Activated T-helper 1 cell treated with anti-CD3 and anti-CD28 coated beads, Interleukin-2, amount 50 U/mL, for 16 hours (primary cell): Measurements from ENCODE around the gene CADM1.

ENCODE experiments used
- DNase-seq, 2 donors: peaks; one replicate each; pipeline ENCODE4 v3.0.0-alpha.2; 2020; ENCODE audit warnings: low read depth in 1 of 2, low spot score in 1 of 2

The CADM1 gene

DNA sequence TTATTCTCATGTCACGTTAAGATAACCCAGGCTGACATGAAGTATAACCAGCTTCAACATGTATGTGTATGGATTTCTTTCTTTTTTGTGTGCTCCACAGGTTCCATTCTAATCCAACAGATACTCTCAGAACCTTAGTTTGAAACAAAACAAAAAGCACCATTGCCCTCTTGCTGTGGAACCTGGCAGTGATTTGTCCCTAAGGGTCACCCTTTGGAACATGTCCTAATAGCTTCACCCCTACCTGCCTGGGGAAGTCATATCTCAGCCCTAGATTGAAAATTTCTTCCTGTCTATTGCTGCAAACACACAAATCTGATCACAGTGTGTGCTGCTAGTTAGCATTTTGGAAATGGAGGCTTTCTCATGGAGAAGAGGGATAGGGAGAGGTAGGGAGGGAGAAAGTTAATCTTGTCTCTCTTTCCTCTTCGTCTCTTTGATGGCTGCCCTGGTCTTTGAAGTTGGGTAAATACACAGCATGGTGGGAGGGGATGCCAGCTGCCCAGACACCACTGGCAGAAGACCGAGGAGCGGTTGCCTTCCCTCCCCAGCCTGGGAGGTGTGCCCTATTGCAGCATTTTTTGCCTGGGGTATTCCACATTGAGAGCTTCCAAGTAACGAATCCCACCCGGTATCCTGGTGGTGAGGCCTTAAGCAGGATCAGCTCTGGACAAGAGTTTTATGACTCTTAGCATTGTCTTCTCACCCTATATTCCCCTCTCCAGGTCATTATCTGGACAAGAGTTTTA is 11.6 kb upstream of the CADM1 start:
- no peak for DNase-seq

GRCh38 chr11:115506954-115507675 is 2.9 kb upstream of the CADM1 start:
- no peak for DNase-seq

DNA sequence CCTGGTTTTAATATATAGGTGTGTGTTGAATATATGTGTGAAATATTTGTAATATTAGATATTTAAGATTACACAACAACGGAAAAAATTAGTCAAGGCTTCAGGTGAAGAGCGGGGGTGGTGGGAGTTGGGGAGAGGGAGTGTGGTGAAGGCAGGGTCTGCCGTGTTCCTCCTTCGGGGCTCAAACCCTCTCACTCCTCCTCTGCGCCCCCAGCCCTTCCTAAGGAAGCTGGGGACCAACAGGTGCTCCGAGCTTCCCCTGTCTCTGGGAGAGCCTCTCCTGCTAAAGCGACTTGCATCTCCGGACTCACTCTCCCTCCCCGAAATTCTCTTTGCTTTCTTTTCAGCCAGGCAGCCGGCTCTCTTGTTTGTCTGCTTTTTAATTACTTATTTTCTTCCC is 960 bp upstream of the CADM1 start:
- no peak for DNase-seq

DNA sequence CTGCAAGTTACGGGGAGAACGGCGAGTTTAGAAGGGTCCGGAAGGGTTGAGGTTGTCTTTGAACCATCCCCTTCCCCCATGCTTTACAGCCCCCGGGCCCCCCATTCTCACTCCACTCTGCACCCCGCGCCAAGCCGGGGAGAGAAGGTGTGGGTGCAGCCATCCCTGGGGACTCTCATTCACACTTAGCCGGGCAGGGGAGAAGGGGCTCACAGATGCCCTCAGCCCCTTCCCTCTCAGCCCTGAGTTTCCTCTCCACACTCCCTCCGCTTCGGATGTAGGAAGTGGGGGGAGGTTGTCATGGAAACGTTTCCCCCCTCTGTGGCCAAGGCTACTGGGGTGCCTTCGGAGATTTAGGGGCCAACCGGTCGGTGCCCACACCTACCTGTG is 334 bp downstream of the CADM1 start:
- DNase-seq = no peak

DNA sequence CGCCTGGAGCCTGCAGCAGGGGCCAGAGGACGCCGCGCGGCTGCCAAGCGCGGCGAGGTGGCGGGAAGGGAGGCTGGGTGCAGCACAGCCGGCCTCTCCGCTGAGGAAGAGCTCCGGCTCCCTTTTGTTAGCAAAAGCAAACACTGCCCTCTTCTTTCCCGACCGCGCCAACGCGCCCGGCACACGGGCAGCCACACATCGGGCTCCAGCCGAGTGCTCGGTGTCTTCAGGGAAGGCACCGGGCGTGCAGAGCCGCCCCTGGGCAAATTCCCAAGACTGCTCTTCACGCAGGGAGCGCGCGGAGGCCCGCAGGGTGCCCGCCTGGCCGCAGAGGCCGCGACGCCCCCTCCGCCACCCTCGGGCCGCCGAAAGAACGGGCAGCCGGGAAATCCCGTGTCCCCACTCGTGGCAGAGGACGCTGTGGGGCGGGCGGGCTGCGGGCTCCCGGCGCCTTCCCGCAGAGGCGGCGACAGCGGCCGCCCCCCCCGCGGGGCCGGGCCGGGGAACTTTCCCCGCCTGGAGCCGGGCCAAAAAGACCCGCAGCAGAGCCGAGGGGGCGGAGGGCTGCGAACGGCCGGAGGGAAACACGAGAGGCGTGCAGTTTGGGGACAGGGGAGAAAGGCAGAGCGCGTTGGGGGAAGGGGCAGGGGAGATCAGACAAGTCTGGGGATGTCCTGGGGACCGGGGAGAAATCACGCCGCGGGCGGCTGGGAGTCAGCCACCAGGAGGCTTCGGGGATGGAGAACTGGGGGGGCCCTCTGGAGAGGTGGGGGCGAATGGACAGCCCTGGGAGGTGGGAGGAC is 931 bp downstream of the CADM1 start:
- peak in 1 of 2 donors; percentile 0 for DNase-seq

GRCh38 chr11:115502636-115503082 is 1.6 kb downstream of the CADM1 start:
- no peak for DNase-seq

DNA sequence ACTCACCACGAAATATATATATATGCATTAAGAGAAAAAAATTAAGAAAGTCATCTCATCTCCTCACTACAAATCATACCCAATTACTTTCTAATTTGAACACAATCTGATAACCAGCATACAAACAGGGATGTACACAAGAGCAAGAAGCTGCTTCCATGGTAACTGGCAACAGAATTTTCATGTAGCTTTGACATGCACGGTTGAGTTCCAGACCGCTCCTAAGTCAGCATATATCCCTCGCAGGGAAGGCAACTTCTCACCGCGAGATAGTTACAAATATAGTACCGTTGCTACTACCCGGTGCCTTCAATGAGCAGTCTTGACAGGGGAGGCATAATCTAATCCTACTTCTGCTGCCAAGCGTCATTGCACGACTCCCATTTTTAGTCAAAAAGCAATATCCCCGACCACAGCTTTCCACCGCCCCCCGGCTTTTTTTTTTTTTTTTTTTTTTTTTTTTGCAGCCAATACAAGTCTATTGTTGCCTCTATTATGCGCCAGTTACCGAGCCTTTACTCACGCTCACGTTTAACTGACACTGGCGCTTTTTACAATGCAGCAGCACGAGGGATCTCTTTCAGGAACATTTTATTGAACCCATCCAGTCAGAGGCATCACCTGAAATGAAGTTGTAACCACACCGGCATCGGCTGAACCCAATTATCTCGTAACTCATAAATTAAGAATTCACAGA is 2.2 kb downstream of the CADM1 start:
- no peak for DNase-seq

DNA sequence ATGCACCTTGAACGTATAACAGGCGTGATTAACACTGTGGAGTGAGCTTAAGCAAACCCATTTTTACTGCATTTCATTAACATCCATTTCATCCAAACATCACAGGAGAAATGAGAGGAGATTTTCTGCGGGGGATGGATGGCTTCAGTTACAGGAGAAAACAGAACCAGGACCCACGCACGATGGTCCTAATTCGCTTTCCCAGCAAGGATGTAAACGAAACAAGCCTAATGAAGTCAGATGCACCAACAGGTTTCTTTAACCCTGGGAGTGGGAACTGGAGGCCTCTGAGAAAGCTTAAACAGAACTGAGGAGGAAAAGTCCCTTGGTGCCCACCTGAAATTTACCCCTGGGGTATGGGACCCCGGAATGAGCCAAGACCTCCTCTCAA is 2.7 kb downstream of the CADM1 start:
- no peak for DNase-seq

- no peak for DNase-seq
Observed at GRCh38 chr11:115500547-115501501, 3.4 kb downstream of the CADM1 start.

- DNase-seq = no peak
Observed at GRCh38 chr11:115499891-115500290, 4.3 kb downstream of the CADM1 start.

DNA sequence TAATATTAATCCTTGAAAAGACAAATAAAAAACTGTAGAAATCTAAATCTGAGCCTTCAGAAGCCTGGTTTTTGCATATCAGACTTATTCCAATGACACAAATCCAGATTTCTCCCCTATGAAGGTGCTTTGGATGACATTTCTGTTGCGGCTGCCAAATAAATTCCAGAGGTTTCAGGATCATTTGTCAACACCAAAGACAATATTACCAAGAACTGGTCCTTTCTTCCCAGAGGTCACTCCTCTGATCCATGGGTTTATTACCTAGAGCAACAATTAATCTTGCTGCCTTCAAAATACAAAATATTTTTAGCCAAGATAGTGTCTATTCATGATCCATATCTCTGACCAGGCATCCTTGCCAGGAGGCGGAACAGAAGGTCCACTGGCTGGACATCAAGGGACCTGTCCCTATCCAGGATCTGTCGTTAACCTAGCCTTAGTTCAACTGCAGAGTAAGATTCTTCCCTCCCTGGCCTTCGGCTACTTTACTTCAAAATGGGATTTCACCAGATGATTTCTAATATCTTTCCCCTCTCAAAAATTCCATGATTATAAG is 4.9 kb downstream of the CADM1 start:
- DNase-seq = no peak

GRCh38 chr11:115498354-115498753 is 5.9 kb downstream of the CADM1 start:
- DNase-seq = no peak

GRCh38 chr11:115497303-115497702 is 6.9 kb downstream of the CADM1 start:
- no peak for DNase-seq

GRCh38 chr11:115496892-115497291 is 7.3 kb downstream of the CADM1 start:
- DNase-seq = no peak

- no peak for DNase-seq
Observed at GRCh38 chr11:115493905-115494304, 10.3 kb downstream of the CADM1 start.

DNA sequence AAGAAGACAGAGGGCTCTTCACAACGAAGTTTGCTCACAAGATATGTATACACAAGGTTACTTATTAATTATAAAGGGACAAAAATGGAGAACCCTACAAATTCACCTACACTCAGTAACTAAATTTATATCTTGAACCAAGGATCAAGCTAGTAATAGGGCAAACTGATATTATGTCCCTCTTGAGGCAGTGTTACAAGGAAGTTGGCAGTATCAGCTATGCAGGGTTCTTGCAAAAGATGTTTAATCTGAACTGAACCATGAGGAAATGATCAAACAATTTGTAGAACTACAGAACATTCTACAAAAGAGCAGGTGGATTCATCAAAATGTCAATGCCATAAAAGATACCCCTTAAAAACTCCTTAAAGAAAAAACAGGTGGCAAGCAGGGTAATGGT is 10.7 kb downstream of the CADM1 start:
- no peak for DNase-seq

GRCh38 chr11:115489466-115489865 is 14.7 kb downstream of the CADM1 start:
- DNase-seq = no peak

DNA sequence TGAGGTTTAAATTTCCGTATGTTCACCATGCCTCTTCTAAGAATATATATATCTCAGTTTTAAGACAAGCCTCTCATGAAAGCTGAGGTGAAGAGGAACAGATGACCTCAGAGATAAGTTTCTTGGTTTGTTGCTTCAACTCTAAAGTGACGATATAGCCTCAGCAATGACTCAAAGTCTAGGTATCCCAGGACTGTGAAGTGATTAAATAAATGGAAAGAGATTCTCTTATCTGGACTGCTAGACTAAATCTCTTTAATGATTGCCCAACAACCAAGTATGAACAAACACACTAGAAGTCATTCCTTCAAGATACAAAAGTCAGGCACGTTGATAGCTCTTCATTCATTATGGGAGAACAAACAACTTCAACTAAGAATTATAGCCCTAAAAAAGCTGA is 15.3 kb downstream of the CADM1 start:
- DNase-seq = no peak

DNA sequence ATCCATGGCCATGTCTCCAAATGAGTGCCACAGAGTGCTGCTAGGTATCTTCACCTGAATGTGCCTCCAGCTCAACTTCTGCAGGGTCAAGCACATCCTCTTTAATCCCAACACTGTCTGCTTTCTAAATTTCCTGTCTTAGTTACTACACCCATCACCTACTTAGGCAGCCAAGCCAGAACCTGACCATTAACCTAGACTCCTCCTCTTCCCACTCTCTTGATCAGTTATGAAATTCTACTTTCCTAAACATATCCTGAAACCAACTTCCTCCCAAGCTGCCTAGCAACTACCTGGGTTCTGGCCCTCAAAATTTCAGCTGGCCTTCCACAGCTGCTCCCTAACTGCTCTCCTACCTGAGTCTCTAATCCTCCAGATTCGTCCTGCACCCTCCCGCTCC is 22.7 kb downstream of the CADM1 start:
- DNase-seq = no peak

- no peak for DNase-seq
Observed at GRCh38 chr11:115480611-115481010, 23.6 kb downstream of the CADM1 start.
